Activated CD8-positive, alpha-beta memory T cell treated with anti-CD3 and anti-CD28 coated beads, Interleukin-2, amount 50 U/mL, for 4 hours (primary cell): ENCODE data around the gene SNCG.
"Not testable (repeated sequence)": the region's sequence is repeated elsewhere in the genome, so short reads cannot be mapped to it uniquely, and the experiment has no call there.

Experiments
- DNase-seq: peaks from one replicate; pipeline ENCODE4 v3.0.0-alpha.2; 2020

Gene SNCG

DNA sequence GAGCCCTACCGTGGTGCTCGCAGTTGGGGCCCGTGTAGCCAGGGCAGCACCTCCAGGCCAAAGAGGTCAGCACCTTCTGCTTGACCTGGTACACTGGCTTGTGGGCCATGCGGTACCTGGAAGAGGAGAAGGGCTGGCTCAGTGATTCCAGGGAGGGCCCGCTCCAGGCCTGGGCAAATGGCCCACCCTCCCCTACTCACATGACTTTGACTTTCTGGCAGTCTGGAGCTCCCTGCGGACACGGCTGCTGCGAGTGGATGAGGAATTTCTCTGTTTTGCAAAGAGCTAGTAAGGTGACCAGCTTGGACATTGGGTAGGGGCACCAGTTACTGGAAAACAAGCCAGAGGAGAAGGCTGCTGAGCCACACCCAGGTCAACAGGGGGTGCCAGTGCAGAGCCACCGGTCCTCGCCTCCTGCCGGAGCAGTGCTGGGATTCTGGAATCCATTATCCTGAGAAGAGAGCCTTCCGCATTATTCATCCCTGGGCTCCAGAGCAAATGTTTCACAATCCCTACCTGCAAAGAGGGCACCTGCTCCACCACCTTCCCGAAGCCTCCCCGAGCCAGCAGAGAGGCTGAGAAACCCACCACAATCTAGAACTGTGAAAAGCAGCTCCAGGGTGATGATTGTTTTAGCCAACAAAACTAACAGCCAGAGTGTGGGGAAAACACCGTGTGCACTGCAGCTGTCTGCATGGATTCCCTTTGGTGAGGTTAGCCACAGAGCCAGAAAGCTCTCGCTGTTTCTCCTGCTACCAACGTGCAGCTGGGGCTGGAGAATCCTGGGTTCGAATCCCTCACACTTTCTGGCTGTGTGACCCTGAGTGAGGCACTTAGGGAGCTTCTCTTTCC is 12.8 kb upstream of the SNCG start:
- no peak for DNase-seq

- no peak for DNase-seq
Measured at GRCh38 chr10:86946213-86947155, 11.9 kb upstream of the SNCG start.

GRCh38 chr10:86947806-86948205 is 10.6 kb upstream of the SNCG start:
- not testable (repeated sequence) for DNase-seq

- DNase-seq = no peak
Measured at GRCh38 chr10:86950349-86950748, 8.1 kb upstream of the SNCG start.

- no peak for DNase-seq
Measured at GRCh38 chr10:86951184-86951761, 7.1 kb upstream of the SNCG start.

DNA sequence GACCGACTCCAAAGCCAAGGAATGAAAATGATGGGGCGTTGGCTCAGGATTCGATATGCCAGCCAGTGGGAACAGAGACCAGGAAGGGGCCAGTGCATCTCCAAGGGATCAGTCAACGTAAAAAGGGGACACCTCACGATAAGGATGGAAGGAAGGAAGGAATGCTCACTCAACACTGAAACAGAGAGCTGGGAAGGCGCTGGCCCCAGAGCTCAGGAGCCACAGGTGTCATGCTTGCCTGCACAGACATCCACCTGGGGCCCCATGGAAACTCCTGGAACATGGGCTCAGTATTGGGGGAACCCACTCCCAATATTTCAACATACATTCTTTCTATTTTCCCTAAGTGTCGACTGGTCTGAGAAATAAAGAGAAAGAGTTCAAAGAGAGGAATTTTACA is 6.3 kb upstream of the SNCG start:
- DNase-seq = no peak

DNA sequence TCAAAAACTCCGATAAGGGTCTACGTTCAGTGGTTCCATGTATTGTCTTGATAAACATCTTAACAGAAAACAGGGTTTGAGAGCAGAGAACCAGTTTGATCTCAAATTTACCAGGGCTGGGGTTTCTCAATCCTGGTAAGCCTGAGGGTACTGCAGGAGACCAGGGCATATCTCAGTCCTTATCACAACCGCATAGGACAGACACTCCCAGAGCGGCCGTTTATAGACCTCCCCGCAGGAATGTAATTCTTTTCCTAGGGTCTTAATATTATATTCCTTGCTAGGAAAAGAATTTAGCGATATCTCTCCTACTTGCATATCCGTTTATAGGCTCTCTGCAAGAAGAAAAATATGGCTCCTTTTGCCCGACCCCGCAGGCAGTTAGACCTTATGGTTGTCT is 5.7 kb upstream of the SNCG start:
- DNase-seq = not testable (repeated sequence)

DNA sequence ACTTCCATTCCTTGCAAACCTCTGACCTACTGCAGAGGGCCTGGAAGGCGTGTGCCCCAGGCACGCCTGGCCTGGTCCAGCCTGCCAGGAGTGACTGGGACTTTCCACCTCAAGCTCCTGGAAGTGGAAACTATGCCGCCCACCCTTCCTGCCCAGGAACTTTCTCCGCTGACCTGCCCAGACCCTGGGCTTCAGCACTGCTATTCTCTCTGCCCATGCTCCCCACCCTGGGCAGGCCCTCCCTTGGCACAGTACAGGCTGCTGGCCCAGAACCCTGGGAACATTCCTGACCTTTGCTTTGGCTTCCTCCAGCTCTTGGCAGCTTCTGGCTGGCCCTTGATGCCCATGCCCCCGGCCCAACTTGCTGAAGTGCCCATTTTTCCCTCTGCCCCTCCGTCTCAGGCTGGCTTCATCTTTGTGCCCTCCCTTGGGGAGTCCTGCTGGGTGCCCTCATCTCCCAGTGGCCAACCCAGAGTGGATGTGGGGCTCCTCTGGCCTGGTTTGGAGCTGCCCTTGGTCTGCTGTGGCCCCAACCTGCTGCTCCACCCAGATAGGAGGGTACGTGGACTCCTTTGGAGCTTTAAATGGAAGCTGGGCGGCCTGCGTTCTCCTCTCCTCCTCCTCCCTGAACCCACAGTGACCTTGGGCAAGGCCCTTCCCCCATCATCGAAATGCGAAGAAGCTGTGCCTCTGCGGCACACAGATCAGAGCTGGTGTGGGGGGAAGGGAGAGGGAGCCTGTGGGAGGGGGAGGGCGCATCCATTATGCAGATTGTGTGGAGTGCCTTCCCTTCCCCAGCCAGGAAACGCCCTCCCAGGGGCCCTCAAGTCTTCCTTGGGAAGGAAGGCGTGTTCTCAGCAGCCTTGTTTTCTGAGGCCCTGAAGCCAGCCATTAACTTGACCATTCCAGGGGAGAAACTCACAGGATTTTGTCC is 4.4 kb upstream of the SNCG start:
- DNase-seq = no peak

- no peak for DNase-seq
Measured at GRCh38 chr10:86954681-86955500, 3.5 kb upstream of the SNCG start.

- no peak for DNase-seq
Measured at GRCh38 chr10:86955501-86956194, 2.8 kb upstream of the SNCG start.

DNA sequence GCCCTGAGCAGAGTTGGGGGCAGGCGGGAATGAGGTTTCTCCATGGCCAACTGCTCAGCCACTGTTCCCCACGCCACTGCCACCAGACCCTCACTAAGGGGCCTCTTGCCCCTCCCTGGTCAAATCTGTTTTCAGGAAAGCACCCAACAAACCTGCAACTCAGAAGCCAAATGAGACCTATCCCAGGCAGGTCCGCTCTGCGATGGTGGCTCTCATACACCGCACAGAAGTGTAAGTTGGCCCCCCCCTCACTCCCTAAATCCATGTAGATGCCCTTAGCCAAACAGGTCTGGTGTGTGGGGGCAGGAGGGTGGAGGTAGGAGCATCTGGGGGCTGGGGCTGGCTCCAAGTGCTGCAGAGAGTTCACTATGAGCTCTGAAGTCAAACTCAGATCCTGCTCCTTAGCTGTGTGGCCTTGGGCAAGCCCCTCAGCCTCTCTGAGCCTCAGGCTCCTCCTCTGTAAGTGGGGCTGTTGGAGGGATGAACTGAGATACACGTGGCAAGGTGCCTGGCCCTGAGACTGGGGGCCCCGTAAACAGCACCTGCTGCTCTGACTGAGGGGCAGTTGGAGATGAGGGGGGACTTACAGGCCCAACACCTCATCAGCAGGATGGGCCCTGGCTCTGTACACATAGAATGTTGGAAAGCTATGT is 2.1 kb upstream of the SNCG start:
- DNase-seq = no peak

DNA sequence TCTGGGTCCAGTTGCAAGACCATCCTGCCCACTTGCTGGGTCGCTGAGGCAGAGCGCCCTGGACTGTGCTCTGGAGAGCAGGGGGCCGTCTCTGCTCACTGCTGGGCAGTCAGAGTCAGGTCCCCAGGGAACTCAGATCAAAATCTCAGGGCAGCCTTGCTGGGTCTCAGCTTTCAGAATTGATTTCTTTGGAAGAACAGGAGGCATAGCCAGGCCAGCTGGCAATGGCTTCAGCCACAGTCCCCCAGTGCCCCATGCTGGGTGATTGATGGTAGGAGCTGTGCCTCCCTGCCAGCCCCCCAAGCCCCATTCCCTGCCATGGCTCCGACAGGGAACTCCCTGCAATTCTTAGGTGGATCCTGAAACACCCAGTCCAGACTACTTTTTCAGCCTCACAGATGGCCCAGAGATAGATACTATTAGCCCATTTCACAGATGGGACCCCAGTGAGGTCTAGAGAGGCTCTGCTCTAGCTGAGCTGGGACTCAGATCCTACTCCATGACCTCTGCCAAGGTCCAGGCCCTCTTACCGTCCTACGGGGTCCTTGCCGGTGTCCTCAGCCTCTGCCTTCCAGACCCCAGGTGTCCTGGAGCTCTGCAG is 1.5 kb upstream of the SNCG start:
- DNase-seq = no peak

DNA sequence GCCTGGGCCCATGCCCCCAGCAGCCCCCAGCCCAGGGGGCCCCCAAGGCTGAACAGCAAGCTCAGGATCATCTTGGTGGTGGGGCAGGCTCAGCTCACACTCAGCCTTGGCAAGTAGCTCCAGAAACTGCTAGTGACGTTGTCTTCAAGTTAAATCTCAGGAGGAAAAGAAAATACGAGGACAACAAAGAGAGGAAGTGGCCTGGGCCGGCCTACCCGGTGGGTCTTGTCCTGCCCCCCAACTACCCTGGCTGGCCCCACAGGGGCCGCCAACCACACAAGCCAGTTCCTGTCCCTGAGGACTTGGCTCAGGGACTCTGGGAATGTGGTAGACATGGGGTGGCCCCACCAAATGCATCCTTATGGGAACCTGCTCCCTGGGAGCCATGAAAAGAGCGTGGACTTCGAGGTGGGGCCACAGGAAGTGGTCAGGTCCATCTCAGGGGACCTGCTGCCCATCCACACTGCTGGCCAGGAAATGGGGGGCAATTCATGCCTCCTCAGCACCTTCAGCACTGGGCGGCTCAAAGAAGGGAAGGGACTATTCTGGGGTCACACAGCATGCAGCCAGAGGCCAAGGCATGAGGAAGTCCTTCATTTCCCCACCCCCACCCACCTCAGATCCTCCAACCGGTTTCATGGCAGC is 806 bp upstream of the SNCG start, which contains the start of gene MMRN2:
MMRN2 (minus strand) TSS at position 145 of the 645 bp plus-strand sequence; CDS start at position 71, 74 bp downstream.
- no peak for DNase-seq

DNA sequence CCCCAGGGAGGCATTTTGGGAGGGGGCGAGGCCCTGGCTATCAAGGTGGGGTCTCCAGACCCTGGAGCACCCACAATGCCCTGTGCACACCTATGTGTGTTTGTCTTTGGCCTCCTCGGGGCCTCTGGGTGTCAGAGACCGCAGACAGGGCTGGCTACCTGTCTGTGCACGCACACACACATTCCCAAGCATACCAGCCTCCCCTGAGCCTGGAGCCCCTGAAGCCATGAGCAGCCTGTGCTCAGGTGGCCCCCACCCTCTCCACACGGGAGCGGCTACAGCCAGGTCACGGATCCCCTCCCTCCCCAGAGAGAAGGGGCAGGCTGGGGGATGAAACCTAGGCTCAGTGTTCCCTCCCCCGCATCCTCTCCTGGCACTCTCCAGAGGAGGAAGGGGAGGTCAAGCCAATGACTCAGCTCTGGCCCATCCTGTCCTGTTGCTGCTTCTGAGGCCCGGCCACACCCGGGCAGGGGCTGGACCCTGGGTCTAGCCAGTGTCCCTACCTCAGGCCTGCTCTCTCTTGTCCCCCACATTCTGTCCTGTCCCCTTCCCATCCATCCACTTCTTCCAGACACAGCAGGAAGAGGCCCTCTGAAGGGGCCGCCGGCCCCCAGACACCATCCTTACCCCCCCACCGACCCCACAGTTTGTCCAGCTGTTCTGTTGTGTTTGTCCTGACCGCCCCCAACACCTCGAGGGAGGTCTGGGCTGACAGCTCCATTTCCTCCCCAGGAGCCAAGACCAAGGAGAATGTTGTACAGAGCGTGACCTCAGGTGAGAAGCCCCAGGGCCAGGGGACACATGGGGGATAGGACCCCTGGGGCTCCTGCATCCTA is 720 bp downstream of the SNCG start:
- no peak for DNase-seq

DNA sequence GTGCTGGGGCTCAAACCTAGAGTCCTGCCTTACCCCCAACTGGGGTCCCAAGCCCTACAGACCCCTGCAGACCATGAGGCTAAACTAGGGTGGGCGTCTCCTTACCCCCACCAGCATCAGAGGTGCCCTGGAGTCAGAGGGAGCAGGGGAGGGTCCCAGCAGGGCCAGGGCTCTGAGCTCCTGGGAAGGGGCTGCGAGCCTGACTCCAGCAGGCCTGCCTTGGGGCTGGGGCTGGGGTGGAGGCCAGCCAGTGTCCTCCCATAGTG is 1.3 kb downstream of the SNCG start:
- no peak for DNase-seq

DNA sequence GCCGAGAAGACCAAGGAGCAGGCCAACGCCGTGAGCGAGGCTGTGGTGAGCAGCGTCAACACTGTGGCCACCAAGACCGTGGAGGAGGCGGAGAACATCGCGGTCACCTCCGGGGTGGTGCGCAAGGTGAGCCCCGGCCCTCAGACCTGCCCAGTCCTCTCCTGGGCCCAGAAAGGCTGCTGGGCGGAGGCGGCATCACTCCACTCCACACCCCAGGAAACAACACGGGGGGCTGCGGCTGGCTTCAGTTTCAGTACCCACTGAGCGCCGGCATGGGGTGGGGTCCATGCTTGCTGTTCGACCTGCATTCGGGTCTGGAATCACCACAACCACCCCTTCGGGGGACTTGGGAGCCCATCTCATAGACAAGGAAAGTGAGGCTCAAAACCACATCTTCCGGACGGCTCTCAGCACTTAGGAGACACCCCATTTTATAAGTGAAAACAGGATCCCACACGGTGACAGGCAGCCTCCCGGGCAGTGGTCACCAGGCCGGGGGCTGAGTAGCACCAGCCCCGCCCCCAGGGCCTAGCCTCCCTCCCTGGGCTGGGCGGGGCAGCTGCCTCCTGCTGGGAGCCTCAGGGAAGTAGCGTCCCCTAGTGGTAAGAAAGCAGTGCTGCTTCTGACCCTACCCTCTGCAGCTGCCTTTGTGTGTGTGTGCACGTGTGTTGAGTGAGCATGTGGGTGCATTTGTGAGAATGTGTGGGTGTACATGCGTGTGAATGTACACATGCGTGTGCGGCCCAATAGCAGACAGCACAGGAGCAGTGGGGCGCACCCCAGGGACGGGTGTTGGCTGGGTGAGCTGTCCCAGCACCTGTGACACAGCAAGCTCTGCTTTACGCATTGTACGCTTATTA is 1.8 kb downstream of the SNCG start:
- DNase-seq = no peak

DNA sequence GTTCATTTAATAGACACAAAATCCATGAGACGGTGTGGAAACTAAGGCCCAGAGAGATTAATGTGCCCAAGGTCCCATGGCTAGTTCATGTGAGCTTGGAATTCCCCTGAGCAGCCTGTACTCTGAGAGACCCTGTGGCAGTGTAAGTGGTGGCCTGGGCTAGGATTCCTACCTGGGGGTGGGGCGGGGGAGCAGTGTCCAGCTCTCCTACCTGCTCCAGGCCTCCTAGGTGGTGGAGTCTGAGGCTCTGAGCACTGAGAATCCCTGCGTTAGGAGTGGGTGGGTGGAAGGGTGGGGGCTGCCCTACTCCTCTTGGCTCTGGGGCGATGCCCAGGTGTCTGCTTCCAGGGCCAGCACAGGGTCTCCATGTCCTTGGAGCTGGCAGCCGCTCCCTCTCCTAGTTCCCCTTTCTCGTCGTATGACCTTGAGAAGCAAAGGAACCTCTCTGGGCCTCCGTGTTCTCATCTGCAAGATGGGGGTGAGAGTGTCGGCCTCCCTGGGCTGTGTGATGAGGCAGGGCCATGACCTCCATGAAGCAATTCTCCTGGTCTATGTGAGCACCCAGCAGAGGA is 2.5 kb downstream of the SNCG start:
- no peak for DNase-seq
